HepG2 (cell line): ENCODE measurements around the gene RASSF4. TPM values are rescaled to one million over a fixed set of nuclear protein-coding genes. Genes with fewer than 3 reads are reported as not detected.

Experiments used
- AGO2 ChIP-seq: fragments of 200-400 bp; formaldehyde crosslinking; optimal IDR thresholded peaks from 2 replicates; pipeline ENCODE3; 2017; ENCODE audit warnings: mild to moderate bottlenecking, low read depth, low read length, moderate library complexity
- FOXO4 ChIP-seq: sonication (generic); formaldehyde crosslinking; conservative IDR thresholded peaks from 2 replicates; pipeline ENCODE4 v1.8.1; 2023; ENCODE audit warnings: missing genetic modification reagents
- GATA4 ChIP-seq: sonication (generic); IDR thresholded peaks from 2 replicates; pipeline ENCODE4 v1.6.1; 2016; ENCODE audit warnings: antibody characterized with exemption, low read depth, borderline replicate concordance
- GATAD2A ChIP-seq: IDR thresholded peaks from 2 replicates; pipeline ENCODE4 v1.6.1; 2016
- GPBP1L1 ChIP-seq: sonication (generic); formaldehyde crosslinking; IDR thresholded peaks from 2 replicates; pipeline ENCODE4 v1.5.0; 2020; ENCODE audit warnings: mild to moderate bottlenecking, missing genetic modification reagents
- KDM4B ChIP-seq: sonication (generic); formaldehyde crosslinking; IDR thresholded peaks from 2 replicates; pipeline ENCODE4 v1.4.0; 2020; ENCODE audit warnings: missing genetic modification reagents
- KLF12 ChIP-seq: sonication (generic); formaldehyde crosslinking; IDR thresholded peaks from 2 replicates; pipeline ENCODE4 v1.4.0; 2020; ENCODE audit warnings: missing genetic modification reagents, borderline replicate concordance
- KLF16 ChIP-seq, 2 experiments: sonication (generic) in 1 of 2; formaldehyde crosslinking in 1 of 2; IDR thresholded peaks; 2 replicates each; pipeline versions ENCODE4 v1.6.1 to v1.8.0; 2016 to 2023; ENCODE audit warnings: missing genetic modification reagents in 2 of 2, missing compliant biosample characterization in 1 of 2
- LCORL ChIP-seq, 2 experiments: fragments of 450-650 bp in 1 of 2; sonication (generic) in 1 of 2; formaldehyde crosslinking in 1 of 2; IDR thresholded peaks; 2 replicates each; pipeline versions ENCODE4 v1.5.0 to v1.6.1; 2017 to 2020; ENCODE audit warnings: antibody characterized with exemption in 1 of 2, missing genetic modification reagents in 1 of 2
- MAFK ChIP-seq, 2 experiments: IDR thresholded peaks in 1 of 2; conservative IDR thresholded peaks in 1 of 2; 2 replicates each; pipeline ENCODE4 v1.6.1; 2011; ENCODE audit warnings: improper control_type of control experiment in 2 of 2, low read length in 2 of 2
- NFKBIZ ChIP-seq: IDR thresholded peaks from 2 replicates; pipeline ENCODE4 v1.6.1; 2018; ENCODE audit warnings: missing genetic modification reagents, missing compliant biosample characterization
- NKX3-1 ChIP-seq: sonication (generic); formaldehyde crosslinking; IDR thresholded peaks from 2 replicates; pipeline ENCODE4 v1.5.0; 2020; ENCODE audit warnings: missing genetic modification reagents
- PITX1 ChIP-seq: sonication (generic); formaldehyde crosslinking; IDR thresholded peaks from 2 replicates; pipeline ENCODE4 v1.5.1; 2020; ENCODE audit warnings: mild to moderate bottlenecking, missing genetic modification reagents
- PRMT3 ChIP-seq: sonication (generic); formaldehyde crosslinking; IDR thresholded peaks from 2 replicates; pipeline ENCODE4 v1.8.1; 2022; ENCODE audit warnings: low read depth, mild to moderate bottlenecking, moderate library complexity, missing genetic modification reagents, borderline replicate concordance
- REPIN1 ChIP-seq: sonication (generic); formaldehyde crosslinking; IDR thresholded peaks from 2 replicates; pipeline ENCODE4 v1.8.0; 2022; ENCODE audit warnings: missing genetic modification reagents, low read depth, mild to moderate bottlenecking, borderline replicate concordance
- SCMH1 ChIP-seq: sonication (generic); formaldehyde crosslinking; IDR thresholded peaks from 2 replicates; pipeline ENCODE4 v1.9.0; 2021; ENCODE audit warnings: missing genetic modification reagents, mild to moderate bottlenecking, borderline replicate concordance
- TGIF2 ChIP-seq: IDR thresholded peaks from 2 replicates; pipeline ENCODE4 v1.6.1; 2016; ENCODE audit warnings: control low read depth, missing compliant biosample characterization
- ZFP36L1 ChIP-seq: sonication (generic); formaldehyde crosslinking; IDR thresholded peaks from 2 replicates; pipeline ENCODE4 v1.8.0; 2022; ENCODE audit warnings: mild to moderate bottlenecking, missing genetic modification reagents, moderate library complexity
- ZMAT3 ChIP-seq: sonication (generic); formaldehyde crosslinking; conservative IDR thresholded peaks from 2 replicates; pipeline ENCODE4 v1.7.0; 2021; ENCODE audit warnings: missing genetic modification reagents
- ZNF101 ChIP-seq: sonication (generic); formaldehyde crosslinking; IDR thresholded peaks from 2 replicates; pipeline ENCODE4 v1.4.0; 2020; ENCODE audit warnings: mild to moderate bottlenecking, low read depth, missing genetic modification reagents, borderline replicate concordance
- ZNF367 ChIP-seq: sonication (generic); formaldehyde crosslinking; IDR thresholded peaks from 2 replicates; pipeline ENCODE4 v1.4.0; 2020; ENCODE audit warnings: missing genetic modification reagents, borderline replicate concordance
- ZNF432 ChIP-seq: sonication (generic); formaldehyde crosslinking; IDR thresholded peaks from 2 replicates; pipeline ENCODE4 v1.5.0; 2020; ENCODE audit warnings: missing genetic modification reagents, mild to moderate bottlenecking, borderline replicate concordance
- ZNF543 ChIP-seq: sonication (generic); formaldehyde crosslinking; IDR thresholded peaks from 2 replicates; pipeline ENCODE4 v1.4.0; 2020; ENCODE audit warnings: mild to moderate bottlenecking, missing genetic modification reagents
- ZNF570 ChIP-seq: sonication (generic); formaldehyde crosslinking; IDR thresholded peaks from 2 replicates; pipeline ENCODE4 v1.4.0; 2020; ENCODE audit warnings: mild to moderate bottlenecking, missing genetic modification reagents, borderline replicate concordance
- ZNF878 ChIP-seq: sonication (generic); formaldehyde crosslinking; IDR thresholded peaks from 2 replicates; pipeline ENCODE4 v1.8.1; 2023; ENCODE audit warnings: mild to moderate bottlenecking, missing genetic modification reagents, moderate library complexity
- ZSCAN25 ChIP-seq: sonication (generic); formaldehyde crosslinking; IDR thresholded peaks from 2 replicates; pipeline ENCODE4 v1.8.0; 2022; ENCODE audit warnings: mild to moderate bottlenecking, missing genetic modification reagents
- ZSCAN5A ChIP-seq: sonication (generic); formaldehyde crosslinking; IDR thresholded peaks from 2 replicates; pipeline ENCODE4 v1.8.0; 2022; ENCODE audit warnings: mild to moderate bottlenecking, missing genetic modification reagents, borderline replicate concordance
- polyA plus RNA-seq, 8 experiments: library from polyadenylated mRNA; depleted of rRNA in 3 of 8; stranded (reverse) in 7 of 8; unstranded in 1 of 8; fragments of >200 nt; fragmentation: Illumina TruSeq in 4 of 8; extraction: Trizol in 4 of 8; gene quantifications; 2 replicates each; pipeline versions ENCODE4 v1.2.1 to v1.2.3, GENCODE V29; 2011 to 2016; ENCODE audit warnings: low read depth in 4 of 8, missing spikeins in 1 of 8, mixed read lengths in 1 of 8; ENCODE audit not compliant: insufficient read depth in 1 of 8
- total RNA-seq, 5 experiments: library from RNA; depleted of rRNA; stranded (reverse); fragments of >200 nt; fragmentation: Illumina TruSeq; extraction: Trizol; gene quantifications; 2 replicates each; pipeline ENCODE4 v1.2.3, GENCODE V29; 2016; ENCODE audit warnings: low read depth in 1 of 5

Gene RASSF4
- total and polyA plus RNA-seq, 2 of the 13 experiments (the other 11 are each of a cell fraction or from before 2014, with no cell fraction given): 34.0 to 51.7 TPM

GRCh38 chr10:44995914-44996669 is 36.5 kb downstream of the RASSF4 start (continued):
- peak; percentile 98 for TF ChIP-seq GATA4
- TF ChIP-seq KLF12 (CRISPR knock-in tag): no peak
- peak; percentile 53; the same call in 1 of the 2 replicates for TF ChIP-seq ZSCAN25 (CRISPR knock-in tag)
- TF ChIP-seq NFKBIZ (CRISPR knock-in tag): peak; percentile 83; the same call in 1 of the 2 replicates
- no peak for TF ChIP-seq ZSCAN5A (CRISPR knock-in tag)
- no peak for TF ChIP-seq TGIF2 (CRISPR knock-in tag)
- TF ChIP-seq GATAD2A (CRISPR knock-in tag): peak; percentile 90
- no peak for TF ChIP-seq FOXO4 (CRISPR knock-in tag)
- TF ChIP-seq REPIN1 (CRISPR knock-in tag): peak; percentile 61; the same call in 1 of the 2 replicates
- 0 out of 2 replicates have a peak, but pooled peaks have one; percentile 18 for TF ChIP-seq NKX3-1 (CRISPR knock-in tag)
- peak; percentile 17 for TF ChIP-seq AGO2
- TF ChIP-seq ZNF367 (CRISPR knock-in tag): no peak
- TF ChIP-seq PRMT3 (CRISPR knock-in tag): no peak
- TF ChIP-seq KLF16 (CRISPR knock-in tag; IDR thresholded peaks at IDR 0.05): peak in 1 of 2 experiments; percentile 89; a peak in 2 of 4 replicates
- peak; percentile 78 for TF ChIP-seq ZNF878
- no peak for TF ChIP-seq ZNF570 (CRISPR knock-in tag)
- TF ChIP-seq ZNF101 (CRISPR knock-in tag): no peak
- peak; percentile 43; the same call in 1 of the 2 replicates for TF ChIP-seq ZFP36L1 (CRISPR knock-in tag)
- no peak for TF ChIP-seq ZNF432 (CRISPR knock-in tag)
- peak; percentile 66 for TF ChIP-seq PITX1 (CRISPR knock-in tag)
- no peak for TF ChIP-seq ZMAT3 (CRISPR knock-in tag)
- TF ChIP-seq GPBP1L1: no peak
- TF ChIP-seq MAFK (conservative IDR thresholded peaks at IDR 0.05 in 1 of 2, IDR thresholded peaks at IDR 0.05 in 1 of 2; ENCODE audit: low read length in 2 of 2): 0 out of 4 replicates have a peak, but pooled peaks of 1 of the 2 experiments have one; percentile 20
- TF ChIP-seq ZNF543 (CRISPR knock-in tag): peak; percentile 60; the same call in 1 of the 2 replicates
- TF ChIP-seq KDM4B (CRISPR knock-in tag): no peak
- no peak for TF ChIP-seq SCMH1
- no peak for TF ChIP-seq LCORL (IDR thresholded peaks at IDR 0.05)
- no peak for TF ChIP-seq LCORL (CRISPR knock-in tag; IDR thresholded peaks at IDR 0.05)
